T1000 (cell line): ENCODE data around the gene IFNL2.
"Not testable (repeated sequence)": the region's sequence is repeated elsewhere in the genome, so short reads cannot be mapped to it uniquely, and the experiment has no call there.

ENCODE experiments used
- DNase-seq: peaks from one replicate; lab custom pipeline; 2025; ENCODE audit warnings: mixed read lengths; lab: John Stamatoyannopoulos, UW

IFNL2 gene

DNA sequence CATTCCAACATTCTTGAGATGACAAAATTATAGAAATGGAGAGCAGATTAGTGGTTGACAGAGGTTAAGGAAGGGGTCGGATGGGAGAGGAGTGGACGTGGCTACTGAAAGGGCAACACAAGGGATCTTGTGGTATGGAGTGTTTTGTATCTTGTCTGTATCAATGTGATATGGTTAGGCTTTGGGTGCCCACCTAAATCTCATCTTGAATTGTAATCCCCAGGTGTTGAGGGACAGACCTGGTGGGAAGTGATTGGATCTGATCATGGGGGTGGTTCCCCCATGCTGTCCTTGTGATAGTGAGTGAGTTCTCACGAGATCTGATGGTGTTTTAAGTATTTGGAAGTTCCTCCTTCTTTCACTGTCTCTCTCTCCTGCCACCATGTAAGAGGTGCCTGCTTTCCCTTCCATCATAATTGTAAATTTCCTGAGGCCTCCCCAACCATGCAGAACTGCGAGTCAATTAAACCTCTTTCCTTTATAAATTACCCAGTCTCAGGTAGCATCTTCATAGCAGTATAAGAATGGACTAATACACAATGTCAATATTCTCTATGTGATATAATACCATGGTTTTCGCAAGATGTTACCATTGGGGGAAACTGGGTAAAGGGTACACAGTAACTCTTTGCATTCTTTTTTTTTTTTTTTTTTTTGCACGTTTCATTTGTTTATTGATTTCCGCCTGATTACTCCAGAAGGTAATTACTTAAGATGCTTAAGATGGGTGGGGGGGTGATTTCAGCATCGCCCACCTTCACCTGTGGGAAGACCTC is 14.6 kb upstream of the IFNL2 start:
- no peak for DNase-seq

DNA sequence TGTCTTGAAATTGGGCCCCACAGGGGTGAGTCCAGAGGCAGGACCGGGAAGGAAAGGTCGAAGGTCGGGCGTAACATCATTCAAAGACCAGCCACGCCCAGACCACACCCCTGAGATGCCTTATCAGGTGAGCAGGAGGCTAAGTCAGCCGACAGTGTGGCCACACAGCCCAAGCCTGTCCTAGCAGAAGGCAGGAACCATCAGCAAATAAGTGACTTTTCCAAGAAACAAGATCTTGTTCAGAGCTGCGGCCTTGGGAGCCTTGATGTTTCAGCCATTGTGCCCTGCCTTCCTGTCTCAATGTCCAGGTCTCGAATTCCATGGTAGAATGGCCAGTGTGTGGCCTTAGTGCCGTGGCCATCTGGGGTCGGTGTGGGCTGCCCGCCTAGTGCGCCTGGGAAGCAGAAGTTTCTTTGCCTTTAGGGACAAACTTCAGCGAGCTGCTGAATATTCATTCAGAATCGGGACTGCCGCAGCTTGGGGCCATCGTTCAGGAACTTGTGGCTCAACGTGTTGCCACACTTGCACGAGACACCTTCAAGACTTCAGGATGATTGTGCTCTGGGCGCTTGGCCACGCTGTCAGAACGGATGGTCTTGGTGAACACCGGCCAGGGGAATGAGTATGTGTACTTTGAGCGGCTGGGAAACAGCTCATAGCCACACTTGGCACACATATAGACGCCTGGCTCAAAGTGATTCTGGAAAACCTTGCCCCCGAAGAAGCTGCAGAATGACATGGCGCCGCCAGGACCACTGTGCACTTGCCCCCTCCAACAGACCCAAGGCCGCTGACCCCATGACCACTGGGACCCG is 13.5 kb upstream of the IFNL2 start:
- no peak for DNase-seq

DNA sequence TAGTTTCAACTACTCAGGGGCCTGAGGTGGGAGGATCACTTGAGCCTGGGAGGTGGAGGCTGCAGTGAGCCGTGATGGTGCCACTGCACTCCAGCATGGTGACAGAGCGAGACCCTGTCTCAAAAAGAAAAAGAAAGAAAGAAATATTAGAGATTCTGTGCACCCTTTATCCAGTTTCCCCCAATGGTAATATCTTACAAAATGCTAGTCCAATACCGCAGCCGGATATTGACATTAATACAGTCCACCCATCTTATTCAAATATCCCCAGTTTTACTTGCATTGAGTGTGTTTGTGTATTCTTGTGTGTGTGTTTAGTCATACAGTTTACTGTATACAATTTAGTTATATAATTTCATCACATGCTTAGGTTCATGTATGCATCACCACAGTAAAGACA is 11.0 kb upstream of the IFNL2 start:
- no peak for DNase-seq

DNA sequence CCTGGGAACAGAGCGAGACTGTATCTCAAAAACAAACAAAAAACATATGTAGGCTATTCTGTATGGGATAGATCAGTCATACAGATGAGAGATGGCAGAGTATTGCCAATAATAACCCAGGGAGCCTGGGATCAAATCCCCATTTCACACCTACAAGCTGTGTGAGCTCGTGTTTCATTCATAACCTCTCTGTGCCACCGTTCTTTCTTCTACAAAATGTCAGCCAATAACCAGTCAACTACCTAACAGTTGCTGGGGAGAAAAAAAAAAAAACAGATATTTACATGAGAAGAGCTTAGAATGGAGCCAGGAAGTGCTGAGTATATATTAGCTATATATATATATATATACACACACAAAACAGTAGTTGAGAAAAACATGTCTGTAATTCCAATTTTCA is 6.5 kb upstream of the IFNL2 start:
- no peak for DNase-seq

DNA sequence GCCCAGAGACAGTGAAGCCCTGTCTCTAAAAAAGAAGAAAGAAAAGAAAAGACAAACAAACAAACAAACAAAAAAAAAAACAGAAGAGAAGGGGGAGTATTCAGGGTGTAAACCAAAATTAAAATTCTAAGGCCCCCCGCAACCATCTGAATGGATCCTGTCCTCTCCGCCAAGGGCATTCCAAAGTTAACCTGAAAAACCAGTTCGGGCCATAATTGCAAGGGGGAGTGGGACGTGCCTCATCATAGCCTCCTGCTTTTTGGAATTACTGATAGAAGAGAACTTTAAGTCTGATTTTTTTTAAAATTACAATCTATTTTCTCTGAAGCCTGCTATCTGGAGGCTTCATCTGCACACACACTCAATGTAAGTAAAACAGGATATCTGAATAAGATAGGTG is 5.7 kb upstream of the IFNL2 start:
- no peak for DNase-seq

DNA sequence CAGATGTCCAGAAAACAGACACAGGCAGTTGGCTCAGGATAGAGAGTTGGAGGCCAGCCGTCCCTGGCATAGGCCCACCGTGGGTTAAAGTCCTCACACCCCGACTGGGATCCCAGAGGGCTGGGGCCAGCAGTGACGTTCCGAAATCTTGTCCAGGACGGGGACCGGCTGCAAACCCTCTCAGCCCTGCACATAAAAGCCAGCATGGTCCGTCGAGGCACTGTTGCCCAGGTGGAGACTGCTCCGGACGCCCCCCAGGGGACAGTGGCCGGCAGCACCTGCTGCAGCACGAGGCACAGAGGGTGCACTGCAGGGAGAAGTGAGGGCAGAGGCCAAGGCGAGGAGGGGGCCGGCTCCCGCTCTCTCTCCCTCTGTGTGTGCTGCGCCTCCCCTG is 4.3 kb upstream of the IFNL2 start:
- no peak for DNase-seq

DNA sequence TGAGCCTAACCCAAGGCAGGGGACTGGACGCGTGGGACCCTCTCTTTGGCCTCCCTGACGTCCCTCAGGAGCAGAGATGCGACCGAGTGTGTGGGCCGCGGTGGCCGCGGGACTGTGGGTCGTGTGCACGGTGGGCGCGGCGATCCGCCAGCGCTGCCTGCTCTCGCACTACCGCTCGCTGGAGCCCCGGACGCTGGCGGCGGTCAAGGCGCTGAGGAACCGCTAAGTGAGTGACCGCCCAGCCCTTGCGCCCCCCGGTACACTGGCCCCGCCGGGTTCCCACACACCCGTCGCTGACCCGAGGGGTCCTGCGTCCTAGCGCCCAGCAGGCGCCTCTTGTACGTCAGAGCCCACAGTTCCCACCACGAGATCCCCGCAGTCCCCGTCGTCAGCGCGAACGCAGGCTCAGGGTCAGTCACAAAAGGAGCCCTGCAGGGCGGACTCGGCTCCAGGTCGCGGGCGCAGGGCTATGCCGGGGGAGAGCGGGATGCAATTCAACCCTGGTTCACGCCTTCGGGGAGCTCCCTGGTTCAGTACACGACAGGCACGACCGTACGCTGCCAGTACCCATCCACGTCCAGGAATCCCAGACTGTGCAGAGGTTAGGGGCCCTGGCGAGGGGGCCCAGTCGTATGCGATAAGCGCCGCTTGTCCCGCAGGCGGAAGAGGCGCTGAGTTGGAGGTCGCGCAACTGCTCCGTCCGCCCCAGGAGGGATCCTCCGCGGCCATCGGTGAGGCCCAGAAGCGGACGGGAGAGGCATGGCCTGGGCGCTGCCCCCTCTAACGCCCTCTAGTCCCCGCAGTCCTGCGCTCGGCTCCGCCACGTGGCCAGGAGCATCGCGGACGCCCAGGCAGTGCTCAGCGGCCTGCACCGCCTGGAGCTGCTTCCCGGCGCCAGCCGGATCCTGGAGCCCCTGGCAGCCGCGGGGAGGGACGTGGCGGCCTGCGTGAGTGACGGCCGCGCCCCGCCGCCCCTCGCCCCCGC is 3.6 kb upstream of the IFNL2 start:
- DNase-seq = no peak

DNA sequence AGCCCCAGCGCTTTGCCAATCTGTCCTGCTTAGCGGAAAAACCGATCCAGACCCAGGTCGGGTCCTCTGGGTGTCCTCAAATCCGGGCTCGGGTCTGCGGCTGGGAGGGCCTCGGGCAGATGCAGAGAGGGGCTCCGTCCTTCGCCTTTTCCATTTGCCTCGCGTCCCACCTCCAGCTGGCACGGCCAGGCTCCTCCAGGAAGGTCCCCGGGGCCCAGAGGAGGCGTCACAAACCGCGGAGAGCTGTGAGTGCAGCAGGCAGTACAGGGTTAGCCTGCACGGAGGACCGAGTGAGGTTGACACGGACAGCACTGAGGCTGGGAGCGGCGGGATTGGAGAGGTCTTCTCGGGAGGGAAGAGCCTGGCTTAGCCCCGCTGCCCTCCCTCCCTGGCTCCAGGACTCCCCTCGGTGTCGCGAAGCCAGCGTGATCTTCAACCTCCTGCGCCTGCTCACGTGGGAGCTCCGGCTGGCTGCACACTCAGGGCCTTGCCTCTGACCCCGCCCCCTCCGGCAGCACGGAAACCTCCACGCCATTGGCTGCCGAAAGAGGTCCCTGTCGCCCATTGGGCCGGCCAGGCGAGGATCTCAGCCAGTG is 2.8 kb upstream of the IFNL2 start:
- no peak for DNase-seq

DNA sequence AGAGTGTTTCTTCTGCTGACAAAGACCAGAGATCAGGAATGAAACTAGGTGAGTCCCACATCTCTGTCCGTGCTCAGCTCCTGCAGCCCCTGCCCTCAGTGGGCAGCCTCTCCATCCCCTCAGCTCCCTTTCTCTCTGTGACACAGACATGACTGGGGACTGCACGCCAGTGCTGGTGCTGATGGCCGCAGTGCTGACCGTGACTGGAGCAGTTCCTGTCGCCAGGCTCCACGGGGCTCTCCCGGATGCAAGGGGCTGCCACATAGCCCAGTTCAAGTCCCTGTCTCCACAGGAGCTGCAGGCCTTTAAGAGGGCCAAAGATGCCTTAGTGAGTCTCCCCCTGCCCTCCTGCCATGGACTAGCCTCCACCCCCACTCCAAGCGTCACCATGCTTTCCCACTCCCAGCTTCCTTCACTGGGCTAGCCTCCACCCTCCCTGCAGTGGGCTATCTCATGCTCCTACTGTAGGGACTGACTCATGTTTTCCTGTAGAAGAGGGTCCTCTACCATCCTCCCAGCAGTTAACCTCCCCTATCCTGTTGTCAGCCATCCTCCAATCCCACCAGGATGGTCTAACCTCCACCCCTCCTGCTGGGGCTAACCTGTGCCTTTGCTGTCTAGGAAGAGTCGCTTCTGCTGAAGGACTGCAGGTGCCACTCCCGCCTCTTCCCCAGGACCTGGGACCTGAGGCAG is 481 bp downstream of the IFNL2 start:
- not testable (repeated sequence) for DNase-seq

DNA sequence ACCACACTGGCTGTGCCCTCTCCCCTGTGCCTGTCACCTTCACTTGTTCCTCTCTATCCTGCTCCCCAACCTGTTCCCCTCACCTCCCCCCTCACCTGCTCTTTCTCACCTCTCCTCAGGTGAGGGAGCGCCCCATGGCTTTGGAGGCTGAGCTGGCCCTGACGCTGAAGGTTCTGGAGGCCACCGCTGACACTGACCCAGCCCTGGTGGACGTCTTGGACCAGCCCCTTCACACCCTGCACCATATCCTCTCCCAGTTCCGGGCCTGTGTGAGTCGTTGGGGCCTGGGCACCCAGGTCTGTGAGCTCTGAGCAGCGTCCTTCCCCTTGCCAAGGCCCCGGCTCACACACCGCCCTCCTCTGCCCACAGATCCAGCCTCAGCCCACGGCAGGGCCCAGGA is 1.2 kb downstream of the IFNL2 start:
- DNase-seq = not testable (repeated sequence)

DNA sequence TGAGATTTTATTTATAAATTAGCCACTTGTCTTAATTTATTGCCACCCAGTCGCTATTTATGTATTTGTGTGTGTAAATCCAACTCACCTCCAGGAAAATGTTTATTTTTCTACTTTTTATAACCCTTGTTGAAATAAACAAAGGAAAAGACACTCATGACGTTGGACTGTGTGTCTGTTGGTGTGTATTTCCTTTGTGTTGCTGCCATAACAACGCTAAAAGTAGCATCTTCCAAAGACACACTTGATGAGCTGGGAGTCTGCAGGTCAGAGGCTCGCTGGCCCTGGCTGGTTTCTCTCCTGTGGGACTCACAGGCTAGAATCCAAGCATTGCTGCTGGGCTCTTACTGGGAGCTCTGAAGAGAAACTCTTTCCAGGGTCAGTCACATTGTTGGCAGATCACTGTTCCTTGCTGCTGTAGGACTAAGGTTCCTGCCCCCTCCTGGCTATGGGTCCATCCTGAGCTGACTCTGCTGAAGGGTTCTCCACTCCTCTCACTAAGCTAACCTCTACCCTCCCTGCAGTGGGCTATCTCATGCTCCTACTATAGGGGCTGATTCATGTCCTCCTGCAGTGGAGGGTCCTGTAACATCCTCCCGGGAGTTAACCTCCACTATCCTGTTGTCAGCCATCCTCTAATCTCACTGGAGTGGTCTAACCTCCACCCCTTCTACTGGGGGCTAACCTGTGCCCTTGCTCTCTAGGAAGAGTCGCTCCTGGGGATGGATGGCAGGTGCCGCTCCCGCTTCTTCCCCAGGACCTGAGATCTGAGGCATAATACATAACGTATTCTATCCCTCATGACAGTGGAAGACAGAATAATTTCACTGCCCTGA is 2.1 kb downstream of the IFNL2 start:
- DNase-seq = no peak

DNA sequence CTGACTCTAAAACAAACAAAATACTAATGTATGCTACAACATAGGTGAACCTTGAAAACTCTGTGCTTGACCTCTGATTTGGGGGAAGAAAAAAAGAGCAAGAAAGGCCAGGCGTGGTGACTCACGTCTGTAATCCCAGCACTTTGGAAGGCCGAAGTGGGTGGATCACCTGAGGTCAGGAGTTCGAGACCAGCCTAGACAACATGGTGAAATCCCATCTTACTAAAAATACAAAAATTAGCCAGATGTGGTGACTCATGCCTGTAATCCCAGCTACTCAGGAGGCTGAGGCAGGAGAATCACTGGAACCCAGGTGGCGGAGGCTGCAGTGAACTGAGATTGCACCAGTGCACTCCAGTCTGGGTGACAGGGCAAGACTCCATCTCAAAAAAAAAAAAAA is 5.7 kb downstream of the IFNL2 start:
- DNase-seq = not testable (repeated sequence)

DNA sequence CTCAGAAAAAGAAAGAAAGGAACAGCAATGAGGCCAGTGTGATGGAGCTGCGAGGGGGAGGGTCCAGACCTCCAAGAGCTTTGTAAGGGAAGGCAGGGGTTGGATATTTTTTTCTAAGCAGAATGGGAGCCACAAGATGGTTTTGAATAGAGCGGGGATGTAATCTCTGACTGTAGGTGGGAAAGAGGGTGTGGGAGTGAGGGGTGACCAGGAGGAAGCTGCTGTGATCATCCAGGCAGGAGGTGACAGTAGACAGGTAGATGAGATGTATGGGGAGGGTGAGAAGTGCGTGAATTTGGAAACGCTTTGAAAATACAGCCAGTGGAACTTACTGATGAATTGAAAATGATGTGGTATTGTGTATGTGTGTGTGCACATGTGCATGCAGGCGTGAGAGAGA is 7.4 kb downstream of the IFNL2 start:
- no peak for DNase-seq

DNA sequence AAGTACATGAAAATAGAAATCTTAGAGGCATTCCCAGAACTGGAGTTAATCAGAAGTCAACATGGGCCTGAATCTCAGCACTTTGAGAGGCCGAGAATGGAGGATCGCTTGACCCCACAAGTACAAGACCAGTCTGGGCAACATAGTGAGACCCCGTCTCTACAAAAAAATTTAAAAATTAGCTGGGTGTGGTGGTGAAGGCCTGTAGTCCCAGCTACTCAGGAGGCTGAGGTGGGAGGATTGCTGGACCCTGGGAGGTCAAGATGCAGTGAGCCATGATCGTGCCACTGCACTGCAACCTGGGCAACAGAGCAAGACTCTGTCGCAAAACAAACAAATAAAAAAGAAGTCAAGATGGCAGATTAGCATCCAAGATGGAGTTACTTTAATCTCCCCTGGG is 8.5 kb downstream of the IFNL2 start:
- no peak for DNase-seq

DNA sequence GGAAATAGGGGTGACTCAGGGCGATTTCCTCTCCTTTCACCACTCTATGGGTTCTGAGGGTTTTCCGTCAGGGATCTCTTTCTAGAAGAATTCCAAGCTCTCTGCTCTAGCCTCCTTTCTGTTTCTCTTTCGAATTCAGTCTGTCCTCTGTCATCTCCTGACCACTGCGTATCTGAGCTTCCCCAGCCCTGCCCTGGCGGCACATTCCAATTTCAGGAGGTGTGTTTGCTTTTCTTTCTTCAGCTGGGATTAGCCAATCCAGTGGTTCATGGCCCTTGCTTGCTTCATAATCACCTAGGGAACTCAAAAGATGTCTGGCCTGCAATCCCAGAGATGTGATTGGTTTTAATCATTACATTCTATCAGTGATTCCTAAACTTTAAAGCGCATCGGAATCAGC is 9.4 kb downstream of the IFNL2 start:
- DNase-seq = no peak

DNA sequence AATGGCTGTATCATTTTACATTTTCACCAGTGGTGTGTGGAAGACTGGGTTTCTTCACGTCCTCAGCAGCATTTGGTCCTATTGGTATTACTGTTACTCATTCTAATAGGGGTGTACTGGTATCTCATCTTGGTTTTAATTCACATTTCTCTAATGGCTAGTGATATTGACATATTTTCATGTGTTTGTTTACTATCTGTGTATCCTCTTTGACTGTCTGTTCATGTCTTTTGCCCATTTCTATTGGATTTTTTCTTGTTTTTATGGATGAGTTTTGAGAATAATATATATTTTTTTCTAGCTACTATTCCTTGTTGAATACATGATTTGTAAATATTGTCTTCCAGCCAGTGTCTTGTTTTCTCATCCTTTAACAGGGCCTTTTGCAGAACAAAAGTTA is 13.8 kb downstream of the IFNL2 start:
- no peak for DNase-seq

DNA sequence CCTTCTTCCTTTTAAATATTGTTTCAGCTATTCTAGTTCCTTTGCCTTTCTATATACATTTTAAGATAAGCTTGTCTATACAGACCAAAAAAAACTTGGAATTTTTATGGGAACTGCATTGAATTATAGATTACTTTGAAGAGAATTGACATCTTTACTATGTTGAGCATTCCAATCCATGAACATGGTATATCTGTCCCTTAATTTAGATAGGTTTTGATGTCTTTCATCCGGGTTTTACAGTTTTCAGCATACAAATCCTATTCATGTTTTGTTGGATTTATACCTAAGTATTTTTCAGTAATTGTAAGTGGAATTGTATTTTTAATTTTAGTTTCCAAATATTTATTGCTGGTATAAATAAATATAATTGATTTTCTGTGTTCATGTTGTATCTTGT is 15.8 kb downstream of the IFNL2 start:
- DNase-seq = no peak

DNA sequence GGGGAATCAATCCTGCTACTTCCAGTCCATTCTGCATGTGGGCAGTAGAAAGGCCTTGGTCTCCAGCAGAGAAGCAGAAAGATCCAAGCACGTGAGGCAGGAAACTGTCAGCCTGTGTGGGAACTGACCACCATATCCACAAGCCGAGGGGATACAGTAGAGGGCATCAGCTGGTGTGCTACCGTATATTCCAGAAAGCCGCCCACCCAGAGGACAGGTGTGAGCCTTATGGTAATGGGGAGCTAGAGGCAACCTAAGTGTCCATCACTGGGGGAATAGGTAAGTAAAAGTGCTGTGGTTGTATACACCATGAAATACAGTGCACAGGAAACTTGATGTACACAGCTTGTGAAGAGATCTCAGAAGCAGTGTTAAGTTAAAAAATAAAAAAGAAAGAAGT is 25.2 kb downstream of the IFNL2 start:
- no peak for DNase-seq

DNA sequence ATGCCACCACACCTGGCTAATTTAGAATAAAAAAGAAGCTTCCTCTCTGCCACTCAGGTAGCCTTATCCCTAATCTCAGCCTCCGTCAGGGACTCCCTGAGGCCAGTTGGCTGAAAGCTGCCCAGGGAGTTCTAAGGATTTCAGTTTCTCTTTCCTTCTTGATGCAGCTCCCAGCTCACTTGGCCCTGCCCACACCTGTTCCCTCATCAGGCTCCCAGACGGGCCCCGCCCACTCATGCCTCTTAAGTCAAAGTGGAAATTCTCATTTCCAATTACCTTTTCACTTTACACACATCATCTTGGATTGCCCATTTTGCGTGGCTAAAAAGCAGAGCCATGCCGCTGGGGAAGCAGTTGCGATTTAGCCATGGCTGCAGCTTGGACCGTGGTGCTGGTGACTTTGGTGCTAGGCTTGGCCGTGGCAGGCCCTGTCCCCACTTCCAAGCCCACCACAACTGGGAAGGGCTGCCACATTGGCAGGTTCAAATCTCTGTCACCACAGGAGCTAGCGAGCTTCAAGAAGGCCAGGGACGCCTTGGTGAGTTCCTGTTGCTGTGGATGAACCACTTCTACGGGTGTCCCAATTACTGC is 28.0 kb downstream of the IFNL2 start, which contains the start of gene IFNL1:
Gene IFNL1, plus strand, starts transcription at position 353 of the 591 bp plus-strand sequence. Its CDS starts 15 bp downstream, at position 368.
- no peak for DNase-seq

DNA sequence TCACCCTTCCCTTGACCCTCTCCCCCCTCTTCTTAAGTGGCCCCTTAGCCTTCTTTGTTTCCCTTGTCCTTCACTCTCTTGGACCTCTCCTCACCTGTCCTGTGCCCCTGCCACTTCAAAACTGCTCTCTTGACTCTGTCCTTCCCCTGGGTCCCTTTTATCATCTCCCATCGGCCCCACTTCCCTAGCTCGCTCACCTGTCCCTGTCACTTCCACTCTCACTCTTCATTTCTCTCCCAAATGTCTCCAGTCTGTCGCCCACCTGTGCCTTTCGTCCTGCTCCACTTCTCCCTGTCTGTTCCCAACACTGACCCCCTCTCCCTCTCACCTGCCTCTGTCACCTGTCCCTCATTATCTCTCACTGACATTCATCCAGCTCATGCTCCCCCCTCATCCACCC is 28.7 kb downstream of the IFNL2 start:
- DNase-seq = no peak
